Astrocyte (in vitro differentiated cells and primary cell): ENCODE measurements around the gene SYNPO2. TPM values are rescaled to one million over a fixed set of nuclear protein-coding genes. Genes with fewer than 3 reads are reported as not detected.

Experiments
- DNase-seq: peaks from one replicate; pipeline ENCODE4 v3.0.0-alpha.2; 2010; ENCODE audit warnings: low read depth
- FAIRE-seq: peaks from 2 replicates; lab custom pipeline; 2011; peaks lifted over from hg19 to GRCh38; lab: Jason Lieb, UNC
- H2AFZ ChIP-seq: 2 replicates; pipeline ENCODE4 v1.6.0; 2012; ENCODE audit warnings: low read depth, low read length, inconsistent platforms
- H3K27ac ChIP-seq: 2 replicates; pipeline ENCODE4 v1.5.1; 2011; ENCODE audit warnings: low read depth, low read length, inconsistent platforms
- H3K27me3 ChIP-seq: 2 replicates; pipeline ENCODE4 v1.6.0; 2011; ENCODE audit warnings: low read length, inconsistent platforms; ENCODE audit not compliant: insufficient read depth
- H3K36me3 ChIP-seq: 2 replicates; pipeline ENCODE4 v1.5.1; 2011; ENCODE audit warnings: low read length, inconsistent platforms; ENCODE audit not compliant: insufficient read depth
- H3K4me1 ChIP-seq: 2 replicates; pipeline ENCODE4 v1.5.1; 2011; ENCODE audit warnings: low read length, inconsistent platforms; ENCODE audit not compliant: insufficient read depth
- H3K4me2 ChIP-seq: 2 replicates; pipeline ENCODE4 v1.6.0; 2012; ENCODE audit warnings: low read length, inconsistent platforms
- H3K4me3 ChIP-seq: 2 replicates; pipeline ENCODE4 v1.5.1; 2011; ENCODE audit warnings: low read depth, mild to moderate bottlenecking, low read length, inconsistent platforms; ENCODE audit not compliant: insufficient read depth
- H3K79me2 ChIP-seq: 2 replicates; pipeline ENCODE4 v1.6.0; 2012; ENCODE audit warnings: mild to moderate bottlenecking, low read length, inconsistent platforms; ENCODE audit not compliant: insufficient read depth
- H3K9ac ChIP-seq: 2 replicates; pipeline ENCODE4 v1.6.0; 2012; ENCODE audit warnings: mild to moderate bottlenecking, low read length, inconsistent platforms
- H3K9me3 ChIP-seq: 2 replicates; pipeline ENCODE4 v1.5.1; 2012; ENCODE audit warnings: low read depth, mild to moderate bottlenecking, low read length, inconsistent platforms; ENCODE audit not compliant: insufficient read depth
- H4K20me1 ChIP-seq: 2 replicates; pipeline ENCODE4 v1.6.0; 2012; ENCODE audit warnings: low read length, inconsistent platforms; ENCODE audit not compliant: insufficient read depth
- H3K27ac Mint-ChIP-seq: one replicate; pipeline ENCODE4 v1.8.0; 2021; ENCODE audit warnings: mild to moderate bottlenecking, mixed read lengths; ENCODE audit not compliant: unreplicated experiment
- H3K27me3 Mint-ChIP-seq: one replicate; pipeline ENCODE4 v1.8.0; 2021; ENCODE audit warnings: low read depth, mixed read lengths; ENCODE audit not compliant: unreplicated experiment
- H3K36me3 Mint-ChIP-seq: one replicate; pipeline ENCODE4 v1.8.0; 2021; ENCODE audit warnings: low read depth, mixed read lengths; ENCODE audit not compliant: unreplicated experiment
- H3K4me1 Mint-ChIP-seq: one replicate; pipeline ENCODE4 v1.8.0; 2021; ENCODE audit warnings: low read depth, mixed read lengths; ENCODE audit not compliant: unreplicated experiment
- H3K4me3 Mint-ChIP-seq: one replicate; pipeline ENCODE4 v1.8.0; 2021; ENCODE audit warnings: mild to moderate bottlenecking, moderate library complexity, mixed read lengths; ENCODE audit not compliant: unreplicated experiment
- H3K9me3 Mint-ChIP-seq: one replicate; pipeline ENCODE4 v1.8.0; 2021; ENCODE audit warnings: mild to moderate bottlenecking, mixed read lengths; ENCODE audit not compliant: unreplicated experiment
- CTCF ChIP-seq: IDR thresholded peaks from 2 replicates; pipeline ENCODE4 v1.5.1; 2011; ENCODE audit warnings: low read depth, mild to moderate bottlenecking, inconsistent platforms, low read length, moderate library complexity; ENCODE audit not compliant: insufficient read depth
- EZH2 ChIP-seq: IDR thresholded peaks from 2 replicates; pipeline ENCODE4 v1.6.1; 2012; ENCODE audit warnings: mild to moderate bottlenecking, low read length, inconsistent platforms; ENCODE audit not compliant: insufficient read depth
- total RNA-seq: library from RNA; stranded (reverse); gene quantifications from 2 replicates; pipeline ENCODE4 v1.2.1, GENCODE V29; 2021

SYNPO2 gene
- total RNA-seq, 1 donor from 2014 or later = 4.2 TPM

GRCh38 chr4:119035951-119036737, 147.5 kb downstream of the SYNPO2 start:
- Histone ChIP-seq H3K9me3 (no peaks in the 10 kb centered on the region), H3K27me3 (no peaks in the 10 kb centered on the region), H3K4me2 (no peak overlapping the region), H3K4me1 (peaks cover 25% of the 10 kb centered on the region), H2AFZ (no peak overlapping the region), H3K4me3 (no peak overlapping the region), H3K36me3 (no peaks in the 10 kb centered on the region), H3K79me2 (no peaks in the 10 kb centered on the region), H3K27ac (no peak overlapping the region), H4K20me1 (no peaks in the 10 kb centered on the region), H3K9ac (no peak overlapping the region)
- Mint-ChIP-seq H3K4me1 (peaks cover 28% of the 10 kb centered on the region), H3K27ac (peak overlapping the region; percentile 76), H3K36me3 (peaks cover 5% of the 10 kb centered on the region), H3K27me3 (no peaks in the 10 kb centered on the region), H3K9me3 (no peaks in the 10 kb centered on the region), H3K4me3 (no peak overlapping the region)
- DNase-seq (peak; percentile 30), FAIRE-seq (no peak)
- TF ChIP-seq EZH2 (no peak), CTCF (no peak)

GRCh38 chr4:119037709-119038108, 149.1 kb downstream of the SYNPO2 start:
- no peak overlapping the region for H2AFZ ChIP-seq

More at GRCh38 chr4:119037709-119038108, 149.1 kb downstream of the SYNPO2 start:
- Histone ChIP-seq H4K20me1 (no peaks in the 10 kb centered on the region), H3K79me2 (no peaks in the 10 kb centered on the region), H3K36me3 (no peaks in the 10 kb centered on the region), H3K27me3 (no peaks in the 10 kb centered on the region), H3K4me3 (no peak overlapping the region), H3K4me2 (no peak overlapping the region), H3K4me1 (peaks cover 28% of the 10 kb centered on the region), H3K9ac (no peak overlapping the region), H3K9me3 (no peaks in the 10 kb centered on the region), H3K27ac (no peak overlapping the region)
- Mint-ChIP-seq H3K27ac (no peak overlapping the region), H3K4me3 (no peak overlapping the region), H3K27me3 (no peaks in the 10 kb centered on the region), H3K9me3 (no peaks in the 10 kb centered on the region), H3K4me1 (peaks cover 33% of the 10 kb centered on the region), H3K36me3 (no peaks in the 10 kb centered on the region)
- DNase-seq (no peak), FAIRE-seq (no peak)
- TF ChIP-seq CTCF (no peak), EZH2 (no peak)
